HEK293 (cell line): Measurements from ENCODE around the gene BLM.

Source experiments
- CTCF ChIA-PET: fragments of 350-600 bp; formaldehyde crosslinking; extraction: SDS; loops from one replicate; lab custom pipeline; 2021; ENCODE audit warnings: antibody characterized with exemption; lab: Yijun Ruan, JAX
- POLR2A ChIA-PET: fragments of 300-600 bp; formaldehyde crosslinking; extraction: SDS; loops from one replicate; lab custom pipeline; 2020; ENCODE audit warnings: antibody characterized with exemption, inconsistent platforms; lab: Yijun Ruan, JAX
- H3K27ac ChIP-seq: fragments of 200-500 bp; sonication (Bioruptor generic); 2 replicates; pipeline ENCODE4 v1.5.1; 2014; ENCODE audit warnings: low read depth, low read length, control low read depth, inconsistent platforms; ENCODE audit errors: extremely low read depth
- H3K36me3 ChIP-seq, 2 experiments: fragments of 200-500 bp in 1 of 2; sonication (Bioruptor generic) in 1 of 2; 1 replicate in 1 of 2; 2 replicates in 1 of 2; pipeline ENCODE4 v1.5.1; 2014 to 2017; ENCODE audit warnings: inconsistent platforms in 2 of 2, low read length in 2 of 2; ENCODE audit not compliant: control insufficient read depth in 2 of 2, insufficient read depth in 1 of 2
- H3K4me1 ChIP-seq: fragments of 200-500 bp; sonication (Bioruptor generic); 2 replicates; pipeline ENCODE4 v1.5.1; 2014; ENCODE audit warnings: mild to moderate bottlenecking, low read length, inconsistent platforms; ENCODE audit not compliant: control insufficient read depth, insufficient read depth
- H3K4me3 ChIP-seq: 2 replicates; pipeline ENCODE4 v1.5.1; 2011; ENCODE audit warnings: low read depth, mild to moderate bottlenecking, control low read depth, low read length, moderate library complexity
- H3K9me3 ChIP-seq: fragments of 200-500 bp; sonication (Bioruptor generic); 2 replicates; pipeline ENCODE4 v1.5.1; 2014; ENCODE audit warnings: low read depth, low read length, inconsistent platforms; ENCODE audit not compliant: control insufficient read depth, insufficient read depth
- EGR2 ChIP-seq: fragments of 450-650 bp; formaldehyde crosslinking; IDR thresholded peaks from 2 replicates; pipeline ENCODE4 v1.5.1; 2016; ENCODE audit warnings: low read depth, missing biosample characterization, missing genetic modification characterization
- PRDM4 ChIP-seq: fragments of 450-650 bp; formaldehyde crosslinking; IDR thresholded peaks from 2 replicates; pipeline ENCODE4 v1.5.1; 2017; ENCODE audit warnings: missing biosample characterization, missing genetic modification characterization
- ZBTB17 ChIP-seq: fragments of 450-650 bp; formaldehyde crosslinking; IDR thresholded peaks from 2 replicates; pipeline ENCODE4 v1.5.1; 2016; ENCODE audit warnings: missing biosample characterization, missing genetic modification characterization
- ZBTB48 ChIP-seq: fragments of 450-650 bp; formaldehyde crosslinking; IDR thresholded peaks from 2 replicates; pipeline ENCODE4 v1.5.1; 2016; ENCODE audit warnings: missing biosample characterization, missing genetic modification characterization
- ZNF133 ChIP-seq: fragments of 450-650 bp; formaldehyde crosslinking; IDR thresholded peaks from 2 replicates; pipeline ENCODE4 v1.5.1; 2016; ENCODE audit warnings: missing biosample characterization, missing genetic modification characterization
- ZNF211 ChIP-seq: fragments of 450-650 bp; formaldehyde crosslinking; IDR thresholded peaks from 2 replicates; pipeline ENCODE4 v1.5.1; 2016; ENCODE audit warnings: low read depth, missing biosample characterization, missing genetic modification characterization
- ZNF239 ChIP-seq: fragments of 450-650 bp; formaldehyde crosslinking; IDR thresholded peaks from 2 replicates; pipeline ENCODE4 v1.5.1; 2016; ENCODE audit warnings: missing biosample characterization, missing genetic modification characterization
- ZNF274 ChIP-seq, 2 experiments: fragments of 200-500 bp in 1 of 2; fragments of 450-650 bp in 1 of 2; sonication (Bioruptor generic) in 1 of 2; formaldehyde crosslinking in 1 of 2; IDR thresholded peaks; 2 replicates each; pipeline versions ENCODE4 v1.5.1 to v1.6.1; 2014 to 2016; ENCODE audit warnings: borderline replicate concordance in 1 of 2, inconsistent platforms in 1 of 2, low read length in 1 of 2, missing biosample characterization in 1 of 2, missing genetic modification characterization in 1 of 2
- ZNF324 ChIP-seq: fragments of 450-650 bp; formaldehyde crosslinking; IDR thresholded peaks from 2 replicates; pipeline ENCODE4 v1.5.1; 2016; ENCODE audit warnings: missing biosample characterization, missing genetic modification characterization
- ZNF561 ChIP-seq: fragments of 450-650 bp; IDR thresholded peaks from 2 replicates; pipeline ENCODE4 v1.5.1; 2018; ENCODE audit warnings: missing biosample characterization, missing genetic modification characterization, borderline replicate concordance
- ZNF585B ChIP-seq: fragments of 450-650 bp; formaldehyde crosslinking; IDR thresholded peaks from 2 replicates; pipeline ENCODE4 v1.5.1; 2016; ENCODE audit warnings: missing biosample characterization, missing genetic modification characterization
- ZNF639 ChIP-seq: fragments of 450-650 bp; formaldehyde crosslinking; IDR thresholded peaks from 2 replicates; pipeline ENCODE4 v1.5.1; 2016; ENCODE audit warnings: missing biosample characterization, missing genetic modification characterization
- ZNF660 ChIP-seq: fragments of 450-650 bp; IDR thresholded peaks from 2 replicates; pipeline ENCODE4 v1.5.1; 2018; ENCODE audit warnings: missing biosample characterization, mild to moderate bottlenecking, missing genetic modification characterization
- ZNF707 ChIP-seq: fragments of 450-650 bp; formaldehyde crosslinking; IDR thresholded peaks from 2 replicates; pipeline ENCODE4 v1.5.1; 2016; ENCODE audit warnings: missing biosample characterization, missing genetic modification characterization
- ZNF791 ChIP-seq: fragments of 450-650 bp; formaldehyde crosslinking; IDR thresholded peaks from 2 replicates; pipeline ENCODE4 v1.5.1; 2016; ENCODE audit warnings: missing biosample characterization, missing genetic modification characterization
- ZNF837 ChIP-seq: fragments of 450-650 bp; formaldehyde crosslinking; IDR thresholded peaks from 2 replicates; pipeline ENCODE4 v1.5.1; 2016; ENCODE audit warnings: missing biosample characterization, missing genetic modification characterization
- TF ChIP-seq, protein P1 (sequence below): fragments of 450-650 bp; formaldehyde crosslinking; IDR thresholded peaks from 2 replicates; pipeline ENCODE4 v1.5.1; 2016; ENCODE audit warnings: missing biosample characterization, missing genetic modification characterization
- TF ChIP-seq, protein P2 (sequence below): fragments of 450-650 bp; formaldehyde crosslinking; IDR thresholded peaks from 2 replicates; pipeline ENCODE4 v1.5.1; 2016; ENCODE audit warnings: missing biosample characterization, missing genetic modification characterization
- TF ChIP-seq, protein P3 (sequence below): fragments of 450-650 bp; formaldehyde crosslinking; IDR thresholded peaks from 2 replicates; pipeline ENCODE4 v1.5.1; 2016; ENCODE audit warnings: missing biosample characterization, missing genetic modification characterization
- TF ChIP-seq, protein P4 (sequence below): fragments of 450-650 bp; formaldehyde crosslinking; IDR thresholded peaks from 2 replicates; pipeline ENCODE4 v1.5.1; 2016; ENCODE audit warnings: missing biosample characterization, missing genetic modification characterization

Gene BLM

GRCh38 chr15:90836296-90836871, 119.2 kb downstream of the BLM start (continued):
- TF ChIP-seq ZNF639 (no peak), ZNF837 (tag by site-specific recombination) (no peak), ZNF561 (no peak), ZNF133 (tag by site-specific recombination) (no peak)
- TF ChIP-seq, protein P1, sequence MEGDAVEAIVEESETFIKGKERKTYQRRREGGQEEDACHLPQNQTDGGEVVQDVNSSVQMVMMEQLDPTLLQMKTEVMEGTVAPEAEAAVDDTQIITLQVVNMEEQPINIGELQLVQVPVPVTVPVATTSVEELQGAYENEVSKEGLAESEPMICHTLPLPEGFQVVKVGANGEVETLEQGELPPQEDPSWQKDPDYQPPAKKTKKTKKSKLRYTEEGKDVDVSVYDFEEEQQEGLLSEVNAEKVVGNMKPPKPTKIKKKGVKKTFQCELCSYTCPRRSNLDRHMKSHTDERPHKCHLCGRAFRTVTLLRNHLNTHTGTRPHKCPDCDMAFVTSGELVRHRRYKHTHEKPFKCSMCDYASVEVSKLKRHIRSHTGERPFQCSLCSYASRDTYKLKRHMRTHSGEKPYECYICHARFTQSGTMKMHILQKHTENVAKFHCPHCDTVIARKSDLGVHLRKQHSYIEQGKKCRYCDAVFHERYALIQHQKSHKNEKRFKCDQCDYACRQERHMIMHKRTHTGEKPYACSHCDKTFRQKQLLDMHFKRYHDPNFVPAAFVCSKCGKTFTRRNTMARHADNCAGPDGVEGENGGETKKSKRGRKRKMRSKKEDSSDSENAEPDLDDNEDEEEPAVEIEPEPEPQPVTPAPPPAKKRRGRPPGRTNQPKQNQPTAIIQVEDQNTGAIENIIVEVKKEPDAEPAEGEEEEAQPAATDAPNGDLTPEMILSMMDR = no peak
- TF ChIP-seq, protein P2, sequence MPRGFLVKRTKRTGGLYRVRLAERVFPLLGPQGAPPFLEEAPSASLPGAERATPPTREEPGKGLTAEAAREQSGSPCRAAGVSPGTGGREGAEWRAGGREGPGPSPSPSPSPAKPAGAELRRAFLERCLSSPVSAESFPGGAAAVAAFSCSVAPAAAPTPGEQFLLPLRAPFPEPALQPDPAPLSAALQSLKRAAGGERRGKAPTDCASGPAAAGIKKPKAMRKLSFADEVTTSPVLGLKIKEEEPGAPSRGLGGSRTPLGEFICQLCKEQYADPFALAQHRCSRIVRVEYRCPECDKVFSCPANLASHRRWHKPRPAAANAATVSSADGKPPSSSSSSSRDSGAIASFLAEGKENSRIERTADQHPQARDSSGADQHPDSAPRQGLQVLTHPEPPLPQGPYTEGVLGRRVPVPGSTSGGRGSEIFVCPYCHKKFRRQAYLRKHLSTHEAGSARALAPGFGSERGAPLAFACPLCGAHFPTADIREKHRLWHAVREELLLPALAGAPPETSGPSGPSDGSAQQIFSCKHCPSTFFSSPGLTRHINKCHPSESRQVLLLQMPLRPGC (tag by site-specific recombination) = no peak
- TF ChIP-seq, protein P3, sequence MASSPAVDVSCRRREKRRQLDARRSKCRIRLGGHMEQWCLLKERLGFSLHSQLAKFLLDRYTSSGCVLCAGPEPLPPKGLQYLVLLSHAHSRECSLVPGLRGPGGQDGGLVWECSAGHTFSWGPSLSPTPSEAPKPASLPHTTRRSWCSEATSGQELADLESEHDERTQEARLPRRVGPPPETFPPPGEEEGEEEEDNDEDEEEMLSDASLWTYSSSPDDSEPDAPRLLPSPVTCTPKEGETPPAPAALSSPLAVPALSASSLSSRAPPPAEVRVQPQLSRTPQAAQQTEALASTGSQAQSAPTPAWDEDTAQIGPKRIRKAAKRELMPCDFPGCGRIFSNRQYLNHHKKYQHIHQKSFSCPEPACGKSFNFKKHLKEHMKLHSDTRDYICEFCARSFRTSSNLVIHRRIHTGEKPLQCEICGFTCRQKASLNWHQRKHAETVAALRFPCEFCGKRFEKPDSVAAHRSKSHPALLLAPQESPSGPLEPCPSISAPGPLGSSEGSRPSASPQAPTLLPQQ (tag by site-specific recombination) = peak; percentile 66
- TF ChIP-seq, protein P4, sequence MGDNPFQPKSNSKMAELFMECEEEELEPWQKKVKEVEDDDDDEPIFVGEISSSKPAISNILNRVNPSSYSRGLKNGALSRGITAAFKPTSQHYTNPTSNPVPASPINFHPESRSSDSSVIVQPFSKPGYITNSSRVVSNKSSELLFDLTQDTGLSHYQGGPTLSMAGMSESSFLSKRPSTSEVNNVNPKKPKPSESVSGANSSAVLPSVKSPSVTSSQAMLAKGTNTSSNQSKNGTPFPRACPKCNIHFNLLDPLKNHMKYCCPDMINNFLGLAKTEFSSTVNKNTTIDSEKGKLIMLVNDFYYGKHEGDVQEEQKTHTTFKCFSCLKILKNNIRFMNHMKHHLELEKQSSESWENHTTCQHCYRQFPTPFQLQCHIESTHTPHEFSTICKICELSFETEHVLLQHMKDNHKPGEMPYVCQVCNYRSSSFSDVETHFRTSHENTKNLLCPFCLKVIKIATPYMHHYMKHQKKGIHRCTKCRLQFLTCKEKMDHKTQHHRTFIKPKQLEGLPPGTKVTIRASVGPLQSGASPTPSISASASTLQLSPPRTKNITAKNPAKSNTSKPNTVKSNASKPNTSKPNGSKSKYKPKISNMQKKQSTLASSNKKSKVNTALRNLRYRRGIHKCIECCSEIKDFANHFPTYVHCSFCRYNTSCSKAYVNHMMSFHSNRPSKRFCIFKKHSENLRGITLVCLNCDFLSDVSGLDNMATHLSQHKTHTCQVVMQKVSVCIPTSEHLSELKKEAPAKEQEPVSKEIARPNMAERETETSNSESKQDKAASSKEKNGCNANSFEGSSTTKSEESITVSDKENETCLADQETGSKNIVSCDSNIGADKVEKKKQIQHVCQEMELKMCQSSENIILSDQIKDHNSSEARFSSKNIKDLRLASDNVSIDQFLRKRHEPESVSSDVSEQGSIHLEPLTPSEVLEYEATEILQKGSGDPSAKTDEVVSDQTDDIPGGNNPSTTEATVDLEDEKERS (tag by site-specific recombination) = no peak

- Histone ChIP-seq H3K9me3 (no peaks in the 10 kb centered on the region), H3K4me1 (peaks cover 5% of the 10 kb centered on the region), H3K4me3 (no peak overlapping the region), H3K27ac (no peak overlapping the region), H3K36me3 (no peaks in the 10 kb centered on the region)
- ChIA-PET POLR2A (interaction anchor here (1.2 kb wide), 1 partner anchor 120 kb away, joined by 5 read pairs; the partner anchor contains the start of gene BLM), CTCF (interaction anchor here (0.7 to 1.5 kb wide), 3 partner anchors 22 to 49 kb away, joined by 3 to 8 read pairs (median 5); no protein-coding TSS in a partner anchor)
- TF ChIP-seq ZNF274 (IDR thresholded peaks at IDR 0.05; ENCODE audit: low read length) (no peak), ZNF274 (tag by site-specific recombination; IDR thresholded peaks at IDR 0.05; ENCODE audit: borderline replicate concordance) (no peak), PRDM4 (tag by site-specific recombination) (no peak), ZNF660 (tag by site-specific recombination) (no peak), ZNF133 (tag by site-specific recombination) (no peak), ZBTB17 (tag by site-specific recombination) (no peak), ZBTB48 (tag by site-specific recombination) (no peak), ZNF324 (no peak), ZNF585B (tag by site-specific recombination) (no peak), ZNF239 (no peak), ZNF791 (tag by site-specific recombination) (no peak), ZNF707 (no peak), EGR2 (tag by site-specific recombination) (no peak), ZNF211 (tag by site-specific recombination) (no peak)
- TF ChIP-seq, protein P4 (tag by site-specific recombination) = no peak
Measured at GRCh38 chr15:90837094-90837493, 119.9 kb downstream of the BLM start.
